Neural cell (in vitro differentiated cells): ENCODE data around the gene NPW. TPM values are rescaled to one million over a fixed set of nuclear protein-coding genes. Genes with fewer than 3 reads are reported as not detected.

ENCODE experiments used
- H2AFZ ChIP-seq: fragments of 200-600, 300-800 bp; sonication (generic), shearing (Covaris generic); 2 replicates; pipeline ENCODE4 v1.6.0; 2014; ENCODE audit warnings: low read depth, mild to moderate bottlenecking, antibody characterized with exemption, low read length, moderate library complexity
- H3F3A ChIP-seq: fragments of 200-600 bp; shearing (Covaris generic); 2 replicates; pipeline ENCODE4 v1.6.1; 2016; ENCODE audit warnings: mild to moderate bottlenecking, moderate library complexity, mixed read lengths, antibody characterized with exemption, low read length; ENCODE audit not compliant: insufficient read depth, poor library complexity, severe bottlenecking
- H3K27ac ChIP-seq: fragments of 200-600, 300-800 bp; sonication (generic), shearing (Covaris generic); 2 replicates; pipeline ENCODE4 v1.5.1; 2014; ENCODE audit warnings: mild to moderate bottlenecking, low read length, moderate library complexity
- H3K27me3 ChIP-seq: fragments of 300-800, 200-600 bp; sonication (generic), shearing (Covaris generic); 2 replicates; pipeline ENCODE4 v1.6.0; 2014; ENCODE audit warnings: mild to moderate bottlenecking, low read depth, low read length, moderate library complexity; ENCODE audit not compliant: insufficient read depth
- H3K36me3 ChIP-seq: fragments of 300-800, 200-600 bp; sonication (generic), shearing (Covaris generic); 2 replicates; pipeline ENCODE4 v1.5.1; 2014; ENCODE audit warnings: mild to moderate bottlenecking, antibody characterized with exemption, low read length, moderate library complexity; ENCODE audit not compliant: insufficient read depth
- H3K4me2 ChIP-seq: fragments of 300-800, 200-600 bp; sonication (generic), shearing (Covaris generic); 2 replicates; pipeline ENCODE4 v1.6.0; 2014; ENCODE audit warnings: mild to moderate bottlenecking, low read length
- H3K4me3 ChIP-seq: fragments of 300-800, 200-600 bp; sonication (generic), shearing (Covaris generic); 2 replicates; pipeline ENCODE4 v1.5.1; 2014; ENCODE audit warnings: mild to moderate bottlenecking, low read length, moderate library complexity
- H3K79me2 ChIP-seq: fragments of 200-600 bp; shearing (Covaris generic); replicated peaks from 2 replicates; pipeline ENCODE4 v1.6.0; 2014; ENCODE audit warnings: mild to moderate bottlenecking, low read length, moderate library complexity; ENCODE audit not compliant: insufficient read depth
- H3K9ac ChIP-seq: fragments of 300-800, 200-600 bp; sonication (generic), shearing (Covaris generic); 2 replicates; pipeline ENCODE4 v1.6.1; 2016; ENCODE audit warnings: mild to moderate bottlenecking, low read length, mixed read lengths
- H3K9me2 ChIP-seq: fragments of 200-600 bp; shearing (Covaris generic); 2 replicates; pipeline ENCODE4 v1.6.1; 2016; ENCODE audit warnings: mild to moderate bottlenecking, low read length, mixed read lengths; ENCODE audit not compliant: insufficient read depth
- H3K9me3 ChIP-seq: fragments of 200-600, 300-800 bp; sonication (generic), shearing (Covaris generic); 2 replicates; pipeline ENCODE4 v1.6.1; 2016; ENCODE audit warnings: mild to moderate bottlenecking, mixed run types, low read length, moderate library complexity, mixed read lengths
- H4K20me1 ChIP-seq: fragments of 200-600 bp; shearing (Covaris generic); 2 replicates; pipeline ENCODE4 v1.6.1; 2016; ENCODE audit warnings: mild to moderate bottlenecking, mixed run types; ENCODE audit not compliant: insufficient read depth
- EP300 ChIP-seq: fragments of 450-650 bp; conservative IDR thresholded peaks from 2 replicates; pipeline ENCODE4 v1.6.1; 2014; ENCODE audit warnings: antibody characterized with exemption, mild to moderate bottlenecking, moderate library complexity; ENCODE audit not compliant: poor library complexity, severe bottlenecking
- EZH2 ChIP-seq: fragments of 200-600, 300-800 bp; shearing (Covaris generic), sonication (generic); IDR thresholded peaks from 2 replicates; pipeline ENCODE4 v1.6.1; 2014; ENCODE audit warnings: antibody characterized with exemption, low read length, borderline replicate concordance, mild to moderate bottlenecking; ENCODE audit not compliant: insufficient read depth, poor library complexity, severe bottlenecking
- MXI1 ChIP-seq: fragments of 450-650 bp; conservative IDR thresholded peaks from 2 replicates; pipeline ENCODE4 v1.6.1; 2014; ENCODE audit warnings: antibody characterized with exemption, mild to moderate bottlenecking; ENCODE audit not compliant: poor library complexity, severe bottlenecking
- POLR2AphosphoS5 ChIP-seq: IDR thresholded peaks from 2 replicates; pipeline ENCODE4 v1.6.1; 2012
- RAD21 ChIP-seq: fragments of 450-650 bp; conservative IDR thresholded peaks from 2 replicates; pipeline ENCODE4 v1.6.1; 2014; ENCODE audit warnings: antibody characterized with exemption, mild to moderate bottlenecking, moderate library complexity
- REST ChIP-seq: IDR thresholded peaks from 2 replicates; pipeline ENCODE4 v1.6.1; 2012; ENCODE audit warnings: borderline replicate concordance
- SMC3 ChIP-seq: fragments of 450-650 bp; conservative IDR thresholded peaks from 2 replicates; pipeline ENCODE4 v1.6.1; 2014; ENCODE audit warnings: antibody characterized with exemption, mild to moderate bottlenecking, moderate library complexity; ENCODE audit not compliant: poor library complexity
- TAF1 ChIP-seq: IDR thresholded peaks from 2 replicates; pipeline ENCODE4 v1.6.1; 2012; ENCODE audit warnings: low read depth
- polyA plus RNA-seq: library from polyadenylated mRNA; depleted of rRNA; stranded (reverse); fragments of >200 nt; gene quantifications from 2 replicates; pipeline ENCODE4 v1.2.3, GENCODE V29; 2014
- TF ChIP-seq, protein P1 (sequence below): fragments of 450-650 bp; IDR thresholded peaks from 2 replicates; pipeline ENCODE4 v1.5.1; 2014; ENCODE audit warnings: antibody characterized with exemption, mild to moderate bottlenecking, moderate library complexity; ENCODE audit not compliant: poor library complexity, severe bottlenecking

The NPW gene
- polyA plus RNA-seq, 1 donor from 2014 or later, result not detected

- no peak for TF ChIP-seq RAD21
- no peak for TF ChIP-seq REST
- TF ChIP-seq MXI1, result no peak
- no peak for TF ChIP-seq TAF1
- no peak for TF ChIP-seq EZH2
- TF ChIP-seq POLR2AphosphoS5, result no peak
- TF ChIP-seq, protein P1, sequence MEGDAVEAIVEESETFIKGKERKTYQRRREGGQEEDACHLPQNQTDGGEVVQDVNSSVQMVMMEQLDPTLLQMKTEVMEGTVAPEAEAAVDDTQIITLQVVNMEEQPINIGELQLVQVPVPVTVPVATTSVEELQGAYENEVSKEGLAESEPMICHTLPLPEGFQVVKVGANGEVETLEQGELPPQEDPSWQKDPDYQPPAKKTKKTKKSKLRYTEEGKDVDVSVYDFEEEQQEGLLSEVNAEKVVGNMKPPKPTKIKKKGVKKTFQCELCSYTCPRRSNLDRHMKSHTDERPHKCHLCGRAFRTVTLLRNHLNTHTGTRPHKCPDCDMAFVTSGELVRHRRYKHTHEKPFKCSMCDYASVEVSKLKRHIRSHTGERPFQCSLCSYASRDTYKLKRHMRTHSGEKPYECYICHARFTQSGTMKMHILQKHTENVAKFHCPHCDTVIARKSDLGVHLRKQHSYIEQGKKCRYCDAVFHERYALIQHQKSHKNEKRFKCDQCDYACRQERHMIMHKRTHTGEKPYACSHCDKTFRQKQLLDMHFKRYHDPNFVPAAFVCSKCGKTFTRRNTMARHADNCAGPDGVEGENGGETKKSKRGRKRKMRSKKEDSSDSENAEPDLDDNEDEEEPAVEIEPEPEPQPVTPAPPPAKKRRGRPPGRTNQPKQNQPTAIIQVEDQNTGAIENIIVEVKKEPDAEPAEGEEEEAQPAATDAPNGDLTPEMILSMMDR, result no peak
- no peak for TF ChIP-seq SMC3
- TF ChIP-seq EP300, result no peak
- Histone ChIP-seq H4K20me1 (no peaks in the 10 kb centered on the region), H3K9ac (no peak overlapping the region), H3K9me2 (no peaks in the 10 kb centered on the region), H3K4me2 (no peak overlapping the region), H3K36me3 (no peaks in the 10 kb centered on the region), H3K9me3 (no peaks in the 10 kb centered on the region), H3K27me3 (no peaks in the 10 kb centered on the region), H3K27ac (no peak overlapping the region), H3K4me3 (no peak overlapping the region), H3K79me2 (no peaks in the 10 kb centered on the region), H3F3A (no peaks in the 10 kb centered on the region), H2AFZ (no peak overlapping the region)
Observed at GRCh38 chr16:2061526-2061925, 41.9 kb downstream of the NPW start.

- Histone ChIP-seq H3K27ac (no peak overlapping the region), H3K9me2 (no peaks in the 10 kb centered on the region), H3F3A (no peaks in the 10 kb centered on the region), H3K9me3 (no peaks in the 10 kb centered on the region), H3K4me2 (no peak overlapping the region), H3K36me3 (no peaks in the 10 kb centered on the region), H3K4me3 (no peak overlapping the region), H3K9ac (no peak overlapping the region), H4K20me1 (no peaks in the 10 kb centered on the region), H3K79me2 (no peaks in the 10 kb centered on the region), H2AFZ (no peak overlapping the region), H3K27me3 (no peaks in the 10 kb centered on the region)
- TF ChIP-seq EP300 (no peak), SMC3 (no peak), RAD21 (no peak), POLR2AphosphoS5 (no peak), REST (no peak), EZH2 (no peak), TAF1 (no peak), MXI1 (no peak)
- TF ChIP-seq, protein P1, result no peak
Observed at GRCh38 chr16:2062801-2063200, 43.2 kb downstream of the NPW start.
